HG03196 (cell line): ENCODE measurements around the gene FSD1L.
"Not testable (repeated sequence)": the region's sequence is repeated elsewhere in the genome, so short reads cannot be mapped to it uniquely, and the experiment has no call there.

Source experiments
- ATAC-seq: cut with Tn5 transposase; IDR thresholded peaks from one replicate; pipeline ENCODE4 v1.9.1; 2021; ENCODE audit not compliant: unreplicated experiment

FSD1L gene

GRCh38 chr9:105483618-105484017, 35.8 kb downstream of the FSD1L start:
- ATAC-seq, result peak; percentile 65

GRCh38 chr9:105484226-105484625, 36.4 kb downstream of the FSD1L start:
- no peak for ATAC-seq

- ATAC-seq, result no peak
Observed at GRCh38 chr9:105485131-105485530, 37.3 kb downstream of the FSD1L start.

GRCh38 chr9:105496826-105497225, 49.0 kb downstream of the FSD1L start:
- no peak for ATAC-seq

GRCh38 chr9:105497704-105498103, 49.9 kb downstream of the FSD1L start:
- ATAC-seq, result no peak

DNA sequence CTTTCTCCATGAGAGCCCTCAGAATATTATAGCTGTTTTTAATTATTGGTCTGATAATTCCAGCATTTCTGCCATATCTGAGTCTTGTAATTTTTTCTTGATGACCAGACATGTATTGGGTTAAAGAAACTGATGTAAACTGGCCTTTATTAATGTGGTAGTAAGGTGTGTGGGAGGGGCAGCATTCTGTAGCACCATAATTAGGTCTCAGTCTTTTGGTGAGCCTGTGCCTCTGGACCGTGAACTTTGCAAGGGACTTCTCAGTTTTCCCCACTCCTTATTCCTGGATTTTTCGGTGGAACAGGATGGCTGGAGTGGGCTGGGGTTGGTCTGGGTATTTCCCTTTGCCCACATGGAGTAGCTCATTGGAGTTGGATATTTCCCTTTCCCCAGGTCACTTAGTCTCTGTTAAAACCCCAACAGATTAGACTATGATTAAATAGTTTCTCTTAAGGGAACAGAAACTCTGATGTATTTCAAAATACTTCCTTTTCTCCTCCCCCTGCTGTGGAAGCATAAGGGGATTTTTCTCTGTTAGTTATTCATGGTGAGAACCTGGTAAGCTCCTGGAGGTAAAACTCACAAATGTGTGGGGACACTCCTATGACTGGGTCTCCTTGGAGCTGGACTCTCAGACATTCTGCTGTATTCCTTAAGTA, 52.4 kb downstream of the FSD1L start:
- ATAC-seq, result peak; percentile 90

GRCh38 chr9:105501414-105501813, 53.6 kb downstream of the FSD1L start:
- no peak for ATAC-seq

DNA sequence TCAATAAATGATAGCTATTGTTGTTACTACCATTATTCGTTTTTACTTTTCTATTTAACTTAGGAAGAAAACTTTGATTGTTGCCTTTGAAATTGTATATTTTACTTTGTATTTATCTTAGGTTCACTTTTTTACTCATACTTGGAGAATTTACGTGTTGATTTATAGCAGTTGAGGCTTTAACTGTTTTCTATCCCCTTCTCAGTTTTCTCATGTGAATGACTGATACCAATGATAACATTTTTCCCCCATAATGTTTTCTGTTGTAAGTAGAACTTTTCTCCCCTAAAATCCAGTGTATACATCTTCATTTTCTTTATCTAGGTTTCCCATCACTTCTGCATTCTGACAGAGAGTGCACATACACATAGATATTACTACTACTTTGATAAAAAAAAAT, 54.4 kb downstream of the FSD1L start:
- no peak for ATAC-seq

DNA sequence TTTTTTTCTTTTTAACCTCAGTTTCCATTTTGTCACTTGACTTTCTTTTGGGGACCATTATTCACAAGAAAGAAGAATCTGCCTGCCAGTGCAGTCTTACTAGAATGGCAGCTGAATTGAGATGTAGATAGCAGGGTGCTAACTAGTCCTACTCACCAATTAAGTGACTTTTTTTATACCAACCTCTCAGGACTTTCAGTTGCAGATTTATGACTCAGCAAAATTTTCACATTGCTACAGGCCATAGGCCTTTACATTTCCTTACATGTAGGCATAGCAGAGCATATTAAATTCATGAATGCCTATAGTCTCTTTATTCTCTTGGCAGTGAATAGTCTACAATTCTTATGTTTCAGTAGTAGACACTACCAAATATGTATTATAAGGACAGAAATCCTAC, 56.0 kb downstream of the FSD1L start:
- peak; percentile 31 for ATAC-seq

DNA sequence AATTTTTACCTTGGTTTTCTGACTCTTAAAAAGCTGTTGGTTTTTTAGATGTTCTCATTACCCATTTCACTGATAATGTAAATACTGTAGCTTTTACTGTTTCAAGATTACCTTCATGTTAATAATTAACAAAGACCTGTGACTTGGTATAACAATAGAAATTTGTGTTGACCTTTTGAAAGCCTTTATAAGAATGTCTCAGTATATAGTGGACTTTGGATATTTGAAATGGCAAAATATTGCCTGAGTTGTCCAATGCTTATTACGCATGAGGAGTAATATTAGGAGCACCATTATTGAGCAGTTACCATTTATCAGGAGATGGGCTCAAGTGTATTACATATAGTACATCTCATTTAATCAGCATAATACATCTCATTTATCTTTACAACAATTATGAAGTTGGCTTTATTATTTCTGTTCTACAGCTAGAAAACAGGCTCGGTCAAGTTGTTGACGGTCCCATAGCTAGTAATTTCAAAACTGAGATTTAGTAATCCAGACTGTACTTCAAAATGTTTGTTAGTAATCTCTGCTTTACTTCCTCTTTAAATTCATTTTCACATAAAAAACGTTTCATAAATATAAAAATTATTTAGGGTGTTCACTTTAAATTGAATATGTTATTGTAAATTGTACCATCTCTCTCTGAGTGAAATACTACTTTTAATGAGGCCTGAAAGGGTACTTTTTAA, 59.4 kb downstream of the FSD1L start:
- ATAC-seq, result no peak

- no peak for ATAC-seq
Observed at GRCh38 chr9:105508530-105508929, 60.7 kb downstream of the FSD1L start.

DNA sequence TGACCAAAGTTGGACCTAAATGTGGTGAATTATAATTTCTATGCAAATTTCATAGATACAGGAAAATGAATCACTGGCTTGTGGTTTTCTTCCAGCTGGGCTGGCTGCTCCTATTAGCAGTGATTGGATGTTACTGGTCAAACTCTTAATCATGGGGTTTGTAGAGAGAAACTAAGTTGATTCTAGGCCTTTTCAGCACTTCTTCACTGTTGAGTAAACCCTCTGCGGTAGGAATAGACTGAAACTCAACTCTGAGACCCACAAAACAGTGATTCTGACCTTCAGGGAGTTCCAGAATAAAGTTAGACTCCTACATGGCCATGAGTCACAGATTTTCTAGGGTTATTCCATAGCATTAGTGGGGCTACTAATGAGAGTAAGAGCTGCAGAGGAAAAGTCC, 62.2 kb downstream of the FSD1L start:
- ATAC-seq, result peak; percentile 79

DNA sequence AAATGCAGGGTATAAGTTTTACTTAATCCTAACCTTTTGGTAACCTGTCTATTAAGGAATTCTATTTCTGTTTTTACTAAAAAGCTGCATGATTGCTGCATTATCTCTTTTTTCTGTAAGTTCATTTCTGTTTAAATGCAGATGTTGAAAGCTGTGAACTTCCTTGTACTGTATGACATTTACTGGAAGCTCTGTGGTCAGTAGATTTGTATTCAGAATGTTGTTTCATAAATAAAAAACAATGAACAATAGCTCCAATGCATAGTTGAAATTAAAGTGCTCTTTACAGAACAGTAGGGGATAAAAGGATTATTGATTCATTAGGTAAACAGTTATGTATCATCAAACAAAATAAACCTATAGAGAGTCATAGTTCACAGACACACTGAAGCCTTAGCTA, 63.6 kb downstream of the FSD1L start:
- no peak for ATAC-seq

GRCh38 chr9:105515811-105516413, 68.1 kb downstream of the FSD1L start:
- no peak for ATAC-seq

DNA sequence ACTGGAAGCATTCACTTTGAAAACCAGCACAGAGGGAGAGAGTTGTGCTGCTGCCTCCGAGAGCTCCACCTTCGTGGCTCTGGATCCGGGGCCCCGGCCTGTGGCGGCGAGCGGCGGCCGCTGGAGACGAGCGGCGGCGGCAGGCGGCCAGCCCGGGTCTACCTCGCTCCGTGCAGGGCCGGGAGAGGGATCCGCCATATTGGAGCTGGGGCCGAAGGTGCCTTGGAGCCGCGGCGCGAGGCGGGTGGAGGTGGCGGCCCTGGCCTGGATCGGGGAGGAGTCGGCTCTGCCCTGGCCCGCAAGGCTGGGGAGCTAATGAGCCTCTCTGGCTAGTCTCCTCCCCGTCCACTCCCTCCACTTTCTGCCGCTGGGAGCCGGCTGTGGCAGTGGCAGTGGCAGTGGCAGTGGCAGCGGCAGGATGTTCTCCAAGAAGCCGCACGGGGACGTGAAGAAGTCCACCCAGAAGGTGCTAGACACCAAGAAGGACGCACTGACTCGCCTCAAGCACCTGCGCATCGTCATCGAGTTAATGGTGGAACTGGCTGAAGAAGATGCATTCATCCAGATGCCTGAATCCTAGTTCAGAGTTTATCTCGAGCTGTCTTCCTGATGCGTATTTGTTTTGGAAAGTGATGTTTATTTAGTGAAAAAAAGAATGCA, 72.0 kb downstream of the FSD1L start:
- ATAC-seq, result peak; percentile 64

GRCh38 chr9:105520992-105521391, 73.2 kb downstream of the FSD1L start:
- ATAC-seq, result not testable (repeated sequence)

DNA sequence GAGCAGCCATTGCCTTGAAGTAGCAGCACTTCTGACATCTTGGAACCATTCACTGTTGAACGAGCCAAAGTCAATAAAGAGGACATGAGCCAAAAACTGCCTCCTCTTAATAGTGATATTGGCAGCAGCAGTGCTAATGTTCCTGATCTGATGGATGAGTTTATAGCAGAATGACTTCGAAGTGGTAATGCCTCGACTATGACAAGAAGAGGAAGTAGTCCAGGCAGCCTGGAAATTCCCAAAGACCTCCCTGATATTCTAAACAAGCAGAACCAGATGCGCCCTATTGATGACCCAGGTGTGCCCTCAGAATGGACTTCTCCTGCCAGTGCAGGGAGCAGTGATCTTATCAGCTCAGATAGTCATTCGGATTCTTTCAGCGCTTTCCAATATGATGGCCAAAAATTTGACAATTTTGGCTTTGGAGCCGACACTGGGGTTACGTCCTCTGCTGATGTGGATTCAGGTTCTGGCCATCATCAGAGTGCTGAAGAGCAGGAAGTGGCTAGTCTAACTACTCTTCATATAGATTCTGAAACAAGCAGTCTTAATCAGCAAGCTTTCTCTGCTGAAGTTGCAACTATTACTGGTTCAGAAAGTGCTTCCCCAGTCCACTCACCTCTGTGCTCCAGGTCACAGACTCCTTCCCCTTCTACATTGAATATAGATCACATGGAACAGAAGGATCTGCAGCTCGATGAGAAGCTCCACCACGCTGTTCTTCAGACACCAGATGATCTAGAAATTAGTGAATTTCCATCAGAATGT, 75.0 kb downstream of the FSD1L start:
- peak; percentile 76 for ATAC-seq

- no peak for ATAC-seq
Observed at GRCh38 chr9:105531530-105531929, 83.7 kb downstream of the FSD1L start.

- ATAC-seq, result peak; percentile 52
Observed at GRCh38 chr9:105535920-105536668, 88.3 kb downstream of the FSD1L start.

DNA sequence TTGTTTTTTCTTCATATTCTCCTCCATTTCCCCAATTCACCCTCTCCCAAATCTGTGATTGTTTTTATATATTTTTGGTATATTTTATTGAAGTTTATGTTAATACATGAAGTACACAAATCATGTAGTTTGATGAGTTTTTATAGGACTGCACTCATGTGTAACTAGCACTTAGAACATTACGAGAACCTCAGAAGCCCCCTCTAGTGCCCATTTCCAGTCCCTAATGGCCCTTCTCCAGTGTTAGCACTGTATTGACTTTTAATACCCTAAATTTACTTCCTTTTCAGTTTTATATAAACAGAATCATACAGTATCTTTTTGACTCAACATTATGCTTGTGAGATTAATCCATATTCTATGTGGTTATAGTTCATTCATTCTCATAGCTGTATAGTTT, 91.6 kb downstream of the FSD1L start:
- ATAC-seq, result no peak
